HUDEP-2 (cell line): ENCODE measurements around the gene GTPBP1.

ENCODE experiments used
- DNase-seq, 76 experiments: peaks; one replicate each; lab custom pipeline; 2025; ENCODE audit not compliant: unreplicated experiment in 76 of 76; lab: John Stamatoyannopoulos, UW

The GTPBP1 gene

GRCh38 chr22:38724176-38724575 is 18.4 kb downstream of the GTPBP1 start:
- DNase-seq, result no peak

GRCh38 chr22:38724926-38725571 is 19.3 kb downstream of the GTPBP1 start:
- DNase-seq, result peak in 60 of 76 experiments; percentile 11 to 73 (median 38)

GRCh38 chr22:38725900-38726655 is 20.3 kb downstream of the GTPBP1 start:
- no peak for DNase-seq

- no peak for DNase-seq
Measured at GRCh38 chr22:38727123-38727522, 21.4 kb downstream of the GTPBP1 start.

- DNase-seq, result no peak
Measured at GRCh38 chr22:38727530-38728451, 22.0 kb downstream of the GTPBP1 start.

GRCh38 chr22:38728871-38729796 is 23.4 kb downstream of the GTPBP1 start:
- DNase-seq, result no peak

GRCh38 chr22:38729946-38730345 is 24.2 kb downstream of the GTPBP1 start:
- no peak for DNase-seq

GRCh38 chr22:38730411-38730871 is 24.7 kb downstream of the GTPBP1 start:
- no peak for DNase-seq

GRCh38 chr22:38731703-38732161 is 26.0 kb downstream of the GTPBP1 start:
- no peak for DNase-seq

- DNase-seq, result no peak
Measured at GRCh38 chr22:38732251-38732815, 26.6 kb downstream of the GTPBP1 start.

GRCh38 chr22:38733329-38733723 is 27.6 kb downstream of the GTPBP1 start:
- peak in 35 of 76 experiments; percentile 7 to 53 (median 38) for DNase-seq

GRCh38 chr22:38733724-38734381 is 28.1 kb downstream of the GTPBP1 start:
- DNase-seq, result no peak

- DNase-seq, result no peak
Measured at GRCh38 chr22:38734421-38735100, 28.8 kb downstream of the GTPBP1 start.

GRCh38 chr22:38735126-38735464 is 29.4 kb downstream of the GTPBP1 start:
- DNase-seq, result no peak

- no peak for DNase-seq
Measured at GRCh38 chr22:38735465-38736256, 29.9 kb downstream of the GTPBP1 start.

- DNase-seq, result no peak
Measured at GRCh38 chr22:38736257-38736570, 30.5 kb downstream of the GTPBP1 start.

GRCh38 chr22:38737302-38738060 is 31.7 kb downstream of the GTPBP1 start:
- no peak for DNase-seq
